ENCODE results near the gene RSPH6A. TPM values are rescaled to one million over a fixed set of nuclear protein-coding genes. Genes with fewer than 3 reads are reported as not detected.
A peak's percentile ranks its signal among the peaks of the same experiment; 100 is the strongest.

RSPH6A gene
- total RNA-seq, 1 donor from 2014 or later: not detected

GRCh38 chr19:45784096-45784495 is 31.0 kb downstream of the RSPH6A start:
- intact Hi-C loops (cut with DNase I): no loop called here
- H3K4me3 ChIP-seq: no peak overlapping the region
- DNase-seq (ENCODE audit: extremely low spot score in 2 of 2): no peak
- H3K9me3 ChIP-seq: no peaks in the 10 kb centered on the region
- H3K27me3 ChIP-seq: no peaks in the 10 kb centered on the region
- H3K36me3 ChIP-seq: peaks cover 0 to 36% of the 10 kb centered on the region in 2 donors
- H3K4me1 ChIP-seq: peaks cover 63% of the 10 kb centered on the region
- TF ChIP-seq POLR2AphosphoS5 (IDR thresholded peaks at IDR 0.05; ENCODE audit: insufficient read depth in 1 of 2, low read depth in 1 of 2) (no peak), CTCF (IDR thresholded peaks at IDR 0.05) (no peak), POLR2A (IDR thresholded peaks at IDR 0.05) (no peak)
- H3K27ac ChIP-seq: peak overlapping the region; percentile 90

GRCh38 chr19:45782820-45783785 is 32.0 kb downstream of the RSPH6A start:
- TF ChIP-seq POLR2AphosphoS5 (IDR thresholded peaks at IDR 0.05; ENCODE audit: insufficient read depth in 1 of 2, low read depth in 1 of 2) (peak; percentile 76 to 81), CTCF (IDR thresholded peaks at IDR 0.05) (no peak)
- Histone ChIP-seq H3K4me3 (peak overlapping the region; percentile 46 to 67), H3K9me3 (no peaks in the 10 kb centered on the region), H3K36me3 (peaks cover 0 to 32% of the 10 kb centered on the region in 2 donors), H3K4me1 (peaks cover 73% of the 10 kb centered on the region), H3K27me3 (no peaks in the 10 kb centered on the region), H3K27ac (peak overlapping the region; percentile 90)
- no peak for DNase-seq (ENCODE audit: extremely low spot score in 2 of 2)
- intact Hi-C loops (cut with DNase I): no loop called here

- Histone ChIP-seq H3K27ac (peak within 1 kb of the TSS; percentile 90), H3K4me3 (peak within 1 kb of the TSS; percentile 46 to 67), H3K27me3 (no peaks in the 10 kb centered on the region), H3K4me1 (peaks cover 73% of the 10 kb centered on the region), H3K9me3 (no peaks in the 10 kb centered on the region), H3K36me3 (peaks cover 0 to 32% of the 10 kb centered on the region in 2 donors)
- intact Hi-C loops (cut with DNase I): no loop called here
- TF ChIP-seq POLR2AphosphoS5 (IDR thresholded peaks at IDR 0.05; ENCODE audit: insufficient read depth in 1 of 2, low read depth in 1 of 2): no peak
- TF ChIP-seq CTCF (IDR thresholded peaks at IDR 0.05): no peak
- no peak for TF ChIP-seq POLR2A (IDR thresholded peaks at IDR 0.05)
- DNase-seq (ENCODE audit: extremely low spot score in 2 of 2): no peak
Observed at GRCh38 chr19:45782162-45782691, 32.9 kb downstream of the RSPH6A start, which contains the start of gene DMPK. Gene DMPK (minus strand): TSS chr19:45782490. CDS start chr19:45782352, 138 bp downstream.

GRCh38 chr19:45781214-45782161 is 33.6 kb downstream of the RSPH6A start:
- no peak for TF ChIP-seq CTCF (IDR thresholded peaks at IDR 0.05)
- TF ChIP-seq POLR2AphosphoS5 (IDR thresholded peaks at IDR 0.05; ENCODE audit: insufficient read depth in 1 of 2, low read depth in 1 of 2): peak in 1 of 2 donors; percentile 3
- TF ChIP-seq POLR2A (IDR thresholded peaks at IDR 0.05): no peak
- intact Hi-C loops (cut with DNase I): no loop called here
- Histone ChIP-seq H3K27me3 (no peaks in the 10 kb centered on the region), H3K27ac (peak overlapping the region; percentile 90), H3K4me3 (peak overlapping the region; percentile 46 to 67), H3K36me3 (peaks cover 0 to 31% of the 10 kb centered on the region in 2 donors), H3K4me1 (peaks cover 73% of the 10 kb centered on the region), H3K9me3 (no peaks in the 10 kb centered on the region)
- no peak for DNase-seq (ENCODE audit: extremely low spot score in 2 of 2)
